Testis (tissue), 3 donors: Measurements from ENCODE around the gene ARTN. TPM values are rescaled to one million over a fixed set of nuclear protein-coding genes. Genes with fewer than 3 reads are reported as not detected.
A peak's percentile ranks its signal among the peaks of the same experiment; 100 is the strongest.

Experiments used
- DNase-seq: peaks from one replicate; pipeline ENCODE4 v3.0.0-alpha.2; 2019
- H3K27ac ChIP-seq, 2 donors: fragments of 200-600 bp; sonication (generic); one replicate each; pipeline ENCODE4 v1.5.1; 2019
- H3K27me3 ChIP-seq: fragments of 200-600 bp; sonication (generic); one replicate; pipeline ENCODE4 v1.5.1; 2019
- H3K36me3 ChIP-seq: fragments of 200-600 bp; sonication (generic); one replicate; pipeline ENCODE4 v1.5.1; 2017; ENCODE audit warnings: low read depth; ENCODE audit errors: missing control alignments
- H3K4me1 ChIP-seq: fragments of 200-600 bp; sonication (generic); one replicate; pipeline ENCODE4 v1.5.1; 2019
- H3K4me3 ChIP-seq, 2 donors: fragments of 200-600 bp; sonication (generic); one replicate each; pipeline ENCODE4 v1.5.1; 2017 to 2019
- H3K9me3 ChIP-seq: fragments of 200-600 bp; sonication (generic); one replicate; pipeline ENCODE4 v1.5.1; 2017
- CTCF ChIP-seq, 3 experiments: fragments of 450-650 bp in 2 of 3; fragments of 200-600 bp in 1 of 3; sonication (generic) in 1 of 3; IDR thresholded peaks; one replicate each; pipeline ENCODE4 v1.5.1; 2016 to 2019; ENCODE audit warnings: antibody characterized with exemption in 3 of 3, mild to moderate bottlenecking in 2 of 3, moderate library complexity in 1 of 3
- POLR2A ChIP-seq: fragments of 450-650 bp; IDR thresholded peaks from one replicate; pipeline ENCODE4 v1.6.1; 2017; ENCODE audit warnings: antibody characterized with exemption, mild to moderate bottlenecking, moderate library complexity
- WGBS, 2 donors: methylation state at CpG; one replicate each; pipeline ENCODE4 v1.1.5; 2018; 5-methylcytosine and 5-hydroxymethylcytosine counted together
- intact Hi-C: fragments of 100-400 bp; cut with DNase I; formaldehyde crosslinking; loops from one replicate; pipeline ENCODE4 v1.15.1; 2023; ENCODE audit warnings: low total_unique reads
- polyA plus RNA-seq: library from polyadenylated mRNA; stranded (reverse); fragments of 350-450 nt; fragmentation: Illumina TruSeq; extraction: RNeasy Lipid Tissue Mini Kit (QIAGEN cat#74804); gene quantifications from one replicate; pipeline ENCODE4 v1.2.3, GENCODE V29; 2014; ENCODE audit warnings: low read depth, low replicate concordance; ENCODE audit not compliant: insufficient read depth
- total RNA-seq, 2 donors: library from RNA; depleted of rRNA; stranded (reverse); fragments of >200 nt; gene quantifications; one replicate each; pipeline ENCODE4 v1.2.3, GENCODE V29; 2016

ARTN gene
- total and polyA plus RNA-seq, 3 donors from 2014 or later = 1.6 to 5.4 (median 1.9) TPM

- Histone ChIP-seq H3K27ac (no peak overlapping the region), H3K4me3 (no peak overlapping the region), H3K4me1 (peaks cover 17% of the 10 kb centered on the region), H3K27me3 (no peaks in the 10 kb centered on the region), H3K36me3 (no peaks in the 10 kb centered on the region), H3K9me3 (no peaks in the 10 kb centered on the region)
- intact Hi-C loops = no loop called here
- WGBS, 2 donors = 73 to 74% methylated on average over 9 of the region's 9 CpGs
- TF ChIP-seq CTCF (IDR thresholded peaks at IDR 0.05) = no peak
- no peak for TF ChIP-seq POLR2A
- DNase-seq = no peak
Observed at GRCh38 chr1:43970911-43971310, 37.3 kb downstream of the ARTN start.

- no peak overlapping the region for H3K27ac ChIP-seq
- 93 to 94% methylated on average over 17 of the region's 17 CpGs for WGBS, 2 donors
- H3K36me3 ChIP-seq = no peaks in the 10 kb centered on the region
- intact Hi-C loops = no loop called here
- H3K27me3 ChIP-seq = no peaks in the 10 kb centered on the region
- TF ChIP-seq CTCF (IDR thresholded peaks at IDR 0.05) = no peak
- TF ChIP-seq POLR2A = no peak
- H3K4me1 ChIP-seq = peaks cover 22% of the 10 kb centered on the region
- no peaks in the 10 kb centered on the region for H3K9me3 ChIP-seq
- no peak overlapping the region for H3K4me3 ChIP-seq
- no peak for DNase-seq
Observed at GRCh38 chr1:43971336-43971980, 37.9 kb downstream of the ARTN start.

- Histone ChIP-seq H3K4me1 (peaks cover 30% of the 10 kb centered on the region), H3K4me3 (peak overlapping the region; percentile 87 to 89), H3K36me3 (no peaks in the 10 kb centered on the region), H3K27me3 (no peaks in the 10 kb centered on the region), H3K27ac (peak overlapping the region; percentile 76 to 89), H3K9me3 (no peaks in the 10 kb centered on the region)
- WGBS, 2 donors = 25 to 33% methylated on average over 9 of the region's 9 CpGs
- DNase-seq = no peak
- intact Hi-C loops = no loop called here
- TF ChIP-seq CTCF (IDR thresholded peaks at IDR 0.05) = no peak
- TF ChIP-seq POLR2A = no peak
Observed at GRCh38 chr1:43973981-43974442, 40.4 kb downstream of the ARTN start.

- peak within 1 kb of the TSS; percentile 76 to 89 for H3K27ac ChIP-seq
- peak within 1 kb of the TSS; percentile 87 to 89 for H3K4me3 ChIP-seq
- DNase-seq = peak; percentile 98
- no peaks in the 10 kb centered on the region for H3K36me3 ChIP-seq
- TF ChIP-seq CTCF (IDR thresholded peaks at IDR 0.05) (peak in 2 of 3 experiments; percentile 35 to 58), POLR2A (peak; percentile 87)
- no peaks in the 10 kb centered on the region for H3K27me3 ChIP-seq
- 0% methylated on average over 14 to 91 of the region's 93 CpGs for WGBS, 2 donors
- H3K9me3 ChIP-seq = no peaks in the 10 kb centered on the region
- peaks cover 32% of the 10 kb centered on the region for H3K4me1 ChIP-seq
- intact Hi-C loops = no loop called here
Observed at GRCh38 chr1:43974443-43975248, 41.0 kb downstream of the ARTN start, which contains the start of gene ATP6V0B. TSS of gene ATP6V0B (plus strand) at chr1:43974960. CDS start at chr1:43975041, 81 bp downstream.
